Measurements from ENCODE around the gene SYT13. TPM values are rescaled to one million over a fixed set of nuclear protein-coding genes. Genes with fewer than 3 reads are reported as not detected.

Gene SYT13
- total and polyA plus RNA-seq, 2 donors (not counting 3 experiments of a cell fraction or from before 2014, with no cell fraction given) = not detected

DNA sequence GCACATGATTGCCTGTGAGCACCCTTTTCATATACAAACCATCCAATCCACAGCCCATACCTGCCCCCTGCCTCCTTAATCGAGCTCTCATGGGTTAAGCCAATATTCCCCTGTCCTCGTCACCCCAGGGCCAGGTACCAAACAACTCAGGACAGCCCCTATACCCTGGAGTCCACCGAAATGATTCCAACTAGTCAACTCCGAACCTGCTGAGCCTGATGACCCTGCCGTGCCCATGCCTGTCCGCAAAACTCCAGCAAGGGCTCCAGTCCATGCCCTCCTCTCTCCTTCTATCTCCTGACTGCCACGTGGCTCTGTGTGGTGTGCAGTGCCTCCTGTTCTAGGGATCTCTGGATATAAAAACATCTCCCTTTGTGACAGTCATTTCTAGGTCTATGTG is 35.5 kb upstream of the SYT13 start:
- Histone ChIP-seq H3K9me1 (replicated peaks; ENCODE audit: control insufficient read depth, extremely low read depth, insufficient read depth, low read length) (no peaks in the 10 kb centered on the region), H3K9ac (replicated peaks; ENCODE audit: extremely low read depth, insufficient read depth, low read length) (no peak overlapping the region), H3K4me1 (ENCODE audit: control insufficient read depth, extremely low read depth, insufficient read depth, low read length) (no peaks in the 10 kb centered on the region), H2AFZ (ENCODE audit: low read depth, low read length) (no peak overlapping the region), H3K4me2 (ENCODE audit: insufficient read depth, low read length) (no peak overlapping the region), H3K4me3 (replicated peaks in 1 of 3; ENCODE audit: insufficient read depth in 1 of 3, low read depth in 1 of 3, low read length in 3 of 3) (no peak overlapping the region), H3K27me3 (ENCODE audit: control insufficient read depth in 2 of 2, insufficient read depth in 2 of 2, low read length in 2 of 2) (peaks cover 0 to 2% of the 10 kb centered on the region in 2 experiments), H3K9me3 (replicated peaks; ENCODE audit: control insufficient read depth, insufficient read depth, low read length) (no peaks in the 10 kb centered on the region), H4K20me1 (replicated peaks; ENCODE audit: control insufficient read depth, extremely low read depth, insufficient read depth, low read length) (no peaks in the 10 kb centered on the region), H3K27ac (ENCODE audit: insufficient read depth, low read depth, low read length) (no peak overlapping the region), H3K36me3 (ENCODE audit: control insufficient read depth in 2 of 2, extremely low read depth in 1 of 2, insufficient read depth in 2 of 2, low read length in 2 of 2) (no peaks in the 10 kb centered on the region), H3K79me2 (ENCODE audit: control insufficient read depth, insufficient read depth, low read length) (no peaks in the 10 kb centered on the region)
- TF ChIP-seq EZH2 (IDR thresholded peaks at IDR 0.05; ENCODE audit: borderline replicate concordance, low read depth, low read length, severe bottlenecking) (no peak), MYC (IDR thresholded peaks at IDR 0.05; ENCODE audit: low read depth, low read length) (no peak), JUN (IDR thresholded peaks at IDR 0.05; ENCODE audit: borderline replicate concordance, insufficient read depth, insufficient read length, low read depth) (no peak), POLR2A (IDR thresholded peaks at IDR 0.05; ENCODE audit: low read depth, low read length) (no peak), GATA2 (IDR thresholded peaks at IDR 0.05; ENCODE audit: insufficient read depth, insufficient read length, low read depth, low read length) (no peak), POLR2AphosphoS5 (IDR thresholded peaks at IDR 0.05; ENCODE audit: insufficient read depth, low read depth, low read length) (no peak), FOS (IDR thresholded peaks at IDR 0.05; ENCODE audit: borderline replicate concordance, insufficient read depth, low read length) (no peak)
- TF ChIP-seq, protein P1, sequence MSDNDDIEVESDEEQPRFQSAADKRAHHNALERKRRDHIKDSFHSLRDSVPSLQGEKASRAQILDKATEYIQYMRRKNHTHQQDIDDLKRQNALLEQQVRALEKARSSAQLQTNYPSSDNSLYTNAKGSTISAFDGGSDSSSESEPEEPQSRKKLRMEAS (IDR thresholded peaks at IDR 0.05; ENCODE audit: insufficient read depth, insufficient read length) = no peak
- TF ChIP-seq, protein P2, sequence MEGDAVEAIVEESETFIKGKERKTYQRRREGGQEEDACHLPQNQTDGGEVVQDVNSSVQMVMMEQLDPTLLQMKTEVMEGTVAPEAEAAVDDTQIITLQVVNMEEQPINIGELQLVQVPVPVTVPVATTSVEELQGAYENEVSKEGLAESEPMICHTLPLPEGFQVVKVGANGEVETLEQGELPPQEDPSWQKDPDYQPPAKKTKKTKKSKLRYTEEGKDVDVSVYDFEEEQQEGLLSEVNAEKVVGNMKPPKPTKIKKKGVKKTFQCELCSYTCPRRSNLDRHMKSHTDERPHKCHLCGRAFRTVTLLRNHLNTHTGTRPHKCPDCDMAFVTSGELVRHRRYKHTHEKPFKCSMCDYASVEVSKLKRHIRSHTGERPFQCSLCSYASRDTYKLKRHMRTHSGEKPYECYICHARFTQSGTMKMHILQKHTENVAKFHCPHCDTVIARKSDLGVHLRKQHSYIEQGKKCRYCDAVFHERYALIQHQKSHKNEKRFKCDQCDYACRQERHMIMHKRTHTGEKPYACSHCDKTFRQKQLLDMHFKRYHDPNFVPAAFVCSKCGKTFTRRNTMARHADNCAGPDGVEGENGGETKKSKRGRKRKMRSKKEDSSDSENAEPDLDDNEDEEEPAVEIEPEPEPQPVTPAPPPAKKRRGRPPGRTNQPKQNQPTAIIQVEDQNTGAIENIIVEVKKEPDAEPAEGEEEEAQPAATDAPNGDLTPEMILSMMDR (IDR thresholded peaks at IDR 0.05; ENCODE audit: extremely low read depth in 1 of 2, insufficient read depth in 1 of 2, low read depth in 1 of 2, low read length in 2 of 2) = no peak
- POLR2A ChIA-PET = no interaction called here
- intact Hi-C loops (cut with micrococcal nuclease) = no loop called here
- CTCF ChIA-PET = interaction anchor here (1.2 to 1.5 kb wide), 3 partner anchors 10 to 211 kb away, joined by 3 to 7 read pairs (median 4); no protein-coding TSS in a partner anchor
- DNase-seq (ENCODE audit: low read depth, low spot score) (no peak), FAIRE-seq (no peak)
- dilution Hi-C loops (cut with MboI; ENCODE audit: extremely low pct_ligation_motif_present, low sequenced_read_pairs) = no loop called here
- BruUV-seq (replicated peaks) = no TSS peak
